B cell (primary cell): ENCODE results near the gene KCTD12. TPM values are rescaled to one million over a fixed set of nuclear protein-coding genes. Genes with fewer than 3 reads are reported as not detected.

Experiments used
- ATAC-seq: fragments of 200-7000 bp; cut with Tn5 transposase; one replicate; pipeline ENCODE4 v1.10.0; 2021; ENCODE audit warnings: low read depth, mild to moderate bottlenecking, moderate number of reproducible peaks, moderate library complexity
- CTCF ChIA-PET: fragments of 350-600 bp; sonication (Branson Sonifier 250); formaldehyde crosslinking; loops from one replicate; lab custom pipeline; 2021; ENCODE audit warnings: antibody characterized with exemption, inconsistent platforms; lab: Charles Lee
- POLR2A ChIA-PET: fragments of 350-600 bp; sonication (Branson Sonifier 250); formaldehyde crosslinking; loops from one replicate; lab custom pipeline; 2021; ENCODE audit warnings: antibody characterized with exemption; lab: Charles Lee
- DNase-seq: peaks from one replicate; pipeline ENCODE4 v3.0.0; 2013
- H2AFZ ChIP-seq: 2 replicates; pipeline ENCODE4 v1.6.1; 2012; ENCODE audit warnings: mild to moderate bottlenecking, low read depth, low read length; ENCODE audit not compliant: insufficient read depth, poor library complexity, severe bottlenecking
- H3K27ac ChIP-seq, 2 donors: 1 replicate in 1 of 2; 2 replicates in 1 of 2; pipeline ENCODE4 v1.5.1; 2012 to 2013; ENCODE audit warnings: low read length in 2 of 2, mild to moderate bottlenecking in 2 of 2, moderate library complexity in 1 of 2
- H3K27me3 ChIP-seq, 4 experiments: fragments of 200-600 bp in 1 of 4; sonication (generic) in 1 of 4; replicated peaks in 1 of 4; 1 replicate in 2 of 4; 2 replicates in 2 of 4; pipeline versions ENCODE4 v1.6.1 to v1.7.0; 2013 to 2016; ENCODE audit warnings: low read length in 3 of 4, mild to moderate bottlenecking in 2 of 4, mixed read lengths in 1 of 4, moderate library complexity in 1 of 4; ENCODE audit not compliant: insufficient read depth in 4 of 4, control insufficient read depth in 3 of 4; ENCODE audit errors: control extremely low read depth in 1 of 4
- H3K36me3 ChIP-seq, 2 experiments: replicated peaks in 1 of 2; 1 replicate in 1 of 2; 2 replicates in 1 of 2; pipeline versions ENCODE4 v1.6.1 to v1.7.1; 2013; ENCODE audit warnings: low read length in 1 of 2; ENCODE audit not compliant: insufficient read depth in 2 of 2, control insufficient read depth in 1 of 2; ENCODE audit errors: control extremely low read depth in 1 of 2, extremely low read depth in 1 of 2
- H3K4me1 ChIP-seq, 2 donors: fragments of 200-600 bp in 1 of 2; sonication (generic) in 1 of 2; 1 replicate in 1 of 2; 2 replicates in 1 of 2; pipeline versions ENCODE4 v1.5.1 to v1.6.1; 2013 to 2017; ENCODE audit warnings: low read length in 2 of 2; ENCODE audit not compliant: control insufficient read depth in 2 of 2, insufficient read depth in 2 of 2
- H3K4me2 ChIP-seq: replicated peaks from 2 replicates; pipeline ENCODE3; 2012; ENCODE audit warnings: mild to moderate bottlenecking, low read depth, low read length; ENCODE audit not compliant: poor library complexity, severe bottlenecking
- H3K4me3 ChIP-seq, 5 experiments: fragments of 200-600 bp in 1 of 5; sonication (generic) in 1 of 5; 1 replicate in 3 of 5; 2 replicates in 2 of 5; pipeline versions ENCODE4 v1.5.1 to v1.7.0; 2011 to 2016; ENCODE audit warnings: low read length in 4 of 5, mild to moderate bottlenecking in 4 of 5, low read depth in 2 of 5, control low read depth in 1 of 5, moderate library complexity in 1 of 5; ENCODE audit not compliant: insufficient read depth in 1 of 5; ENCODE audit errors: control extremely low read depth in 1 of 5, extremely low read depth in 1 of 5
- H3K79me2 ChIP-seq: fragments of 200-600 bp; sonication (generic); one replicate; pipeline ENCODE4 v1.6.0; 2016; ENCODE audit warnings: low read length; ENCODE audit not compliant: control insufficient read depth, insufficient read depth
- H3K9ac ChIP-seq: fragments of 200-600 bp; sonication (generic); 2 replicates; pipeline ENCODE4 v1.6.1; 2017; ENCODE audit warnings: mild to moderate bottlenecking, low read length, moderate library complexity
- H3K9me3 ChIP-seq, 3 donors: one replicate each; pipeline versions ENCODE4 v1.6.1 to v1.7.1; 2013; ENCODE audit warnings: low read length in 2 of 3; ENCODE audit not compliant: control insufficient read depth in 2 of 3, insufficient read depth in 1 of 3; ENCODE audit errors: control extremely low read depth in 1 of 3
- H4K20me1 ChIP-seq: 2 replicates; pipeline ENCODE4 v1.6.0; 2012; ENCODE audit warnings: mild to moderate bottlenecking, low read length; ENCODE audit not compliant: insufficient read depth, control insufficient read depth, poor library complexity, severe bottlenecking
- H3K27ac Mint-ChIP-seq: one replicate; pipeline ENCODE4 v1.8.0; 2021; ENCODE audit warnings: mixed read lengths
- H3K27me3 Mint-ChIP-seq: one replicate; pipeline ENCODE4 v1.8.0; 2021; ENCODE audit warnings: mixed read lengths
- H3K4me1 Mint-ChIP-seq: one replicate; pipeline ENCODE4 v1.8.0; 2021; ENCODE audit warnings: mixed read lengths
- H3K4me3 Mint-ChIP-seq: one replicate; pipeline ENCODE4 v1.8.0; 2021; ENCODE audit warnings: mixed read lengths
- H3K9me3 Mint-ChIP-seq: one replicate; pipeline ENCODE4 v1.8.0; 2022; ENCODE audit warnings: mixed read lengths; ENCODE audit not compliant: insufficient read depth
- CTCF ChIP-seq: fragments of 200-600 bp; IDR thresholded peaks from one replicate; pipeline ENCODE4 v1.8.0; 2022; ENCODE audit warnings: antibody characterized with exemption, mild to moderate bottlenecking
- EZH2 ChIP-seq: IDR thresholded peaks from 2 replicates; pipeline ENCODE4 v1.6.1; 2012; ENCODE audit warnings: borderline replicate concordance, low read depth, mild to moderate bottlenecking, moderate library complexity, low read length; ENCODE audit not compliant: insufficient read depth, poor library complexity, severe bottlenecking
- WGBS: methylation state at CpG from one replicate; pipeline ENCODE4 v1.1.5; 2013; ENCODE audit warnings: missing lambda C conversion rate; ENCODE audit not compliant: insufficient coverage; 5-methylcytosine and 5-hydroxymethylcytosine counted together
- intact Hi-C: fragments of 100-400 bp; cut with micrococcal nuclease; formaldehyde crosslinking; loops from one replicate; pipeline ENCODE4 v1.10.0; 2022
- polyA plus RNA-seq: library from polyadenylated mRNA; depleted of rRNA; stranded (reverse); fragments of >200 nt; gene quantifications from 2 replicates; pipeline ENCODE4 v1.2.3, GENCODE V29; 2012
- total RNA-seq, 2 donors: library from RNA; stranded (reverse); fragments of 120-200 nt in 1 of 2; gene quantifications; 1 replicate in 1 of 2; 2 replicates in 1 of 2; pipeline versions ENCODE4 v1.2.3 to v1.2.4, GENCODE V29; 2013 to 2022

The KCTD12 gene
- total and polyA plus RNA-seq, 2 donors (not counting 1 experiment from before 2014, with no cell fraction given) = 1.8 to 6.2 TPM

GRCh38 chr13:76890021-76890420 is 3.8 kb upstream of the KCTD12 start:
- no peak overlapping the region for H3K27ac ChIP-seq
- H4K20me1 ChIP-seq = no peaks in the 10 kb centered on the region
- H3K27me3 ChIP-seq = peaks cover 0 to 3% (median 0%) of the 10 kb centered on the region in 4 experiments
- Mint-ChIP-seq H3K4me1 (peaks cover 10% of the 10 kb centered on the region), H3K27ac (no peak overlapping the region), H3K27me3 (peaks cover 3% of the 10 kb centered on the region), H3K4me3 (no peak overlapping the region), H3K9me3 (no peaks in the 10 kb centered on the region)
- no peak overlapping the region for H3K9ac ChIP-seq
- no peaks in the 10 kb centered on the region for H3K36me3 ChIP-seq
- ATAC-seq (no peak), DNase-seq (no peak)
- H3K9me3 ChIP-seq = no peaks in the 10 kb centered on the region
- POLR2A ChIA-PET = no interaction called here
- TF ChIP-seq EZH2 = no peak
- no peak for TF ChIP-seq CTCF
- intact Hi-C loops = no loop called here
- H2AFZ ChIP-seq = no peak overlapping the region
- no peak overlapping the region for H3K4me2 ChIP-seq
- CTCF ChIA-PET = interaction anchor here (1.2 kb wide), 1 partner anchor 14 kb away, joined by 5 read pairs; no protein-coding TSS in a partner anchor
- no peak overlapping the region for H3K4me3 ChIP-seq
- WGBS = 80% methylated on average over 1 of the region's 1 CpG
- H3K4me1 ChIP-seq = peaks cover 1 to 10% of the 10 kb centered on the region in 2 donors
- no peaks in the 10 kb centered on the region for H3K79me2 ChIP-seq

DNA sequence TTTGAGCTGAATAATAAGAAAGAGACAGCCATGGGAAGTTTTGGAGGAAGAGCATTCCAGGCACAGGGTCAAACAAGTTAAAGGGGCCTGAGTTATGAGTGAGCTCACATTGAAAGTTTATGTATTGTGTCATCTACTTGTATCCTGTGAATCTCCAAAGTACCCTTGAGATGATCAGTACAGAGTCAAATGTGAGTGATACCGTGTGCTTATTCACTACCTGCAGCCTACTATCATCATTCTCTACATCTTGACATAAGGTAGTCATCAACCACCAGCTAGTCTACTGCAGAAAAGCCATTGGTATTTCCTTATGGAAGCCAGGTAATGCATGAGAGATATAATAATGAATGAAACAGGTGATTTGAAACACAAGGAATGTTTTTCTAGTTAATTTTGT is 3.0 kb upstream of the KCTD12 start:
- no peaks in the 10 kb centered on the region for H3K79me2 ChIP-seq
- CTCF ChIA-PET = interaction anchor here (1.2 to 2.2 kb wide), 2 partner anchors 10 to 15 kb away, joined by 5 to 7 read pairs; no protein-coding TSS in a partner anchor
- no peaks in the 10 kb centered on the region for H3K36me3 ChIP-seq
- Mint-ChIP-seq H3K27me3 (peaks cover 3% of the 10 kb centered on the region), H3K4me1 (peaks cover 17% of the 10 kb centered on the region), H3K27ac (no peak overlapping the region), H3K4me3 (no peak overlapping the region), H3K9me3 (no peaks in the 10 kb centered on the region)
- no peak overlapping the region for H3K4me3 ChIP-seq
- DNase-seq = no peak
- no peak overlapping the region for H2AFZ ChIP-seq
- 80% methylated on average over 1 of the region's 1 CpG for WGBS
- H3K9me3 ChIP-seq = no peaks in the 10 kb centered on the region
- H3K9ac ChIP-seq = no peak overlapping the region
- H3K27me3 ChIP-seq = peaks cover 0 to 3% (median 0%) of the 10 kb centered on the region in 4 experiments
- intact Hi-C loops = loop anchor here (10.0 kb wide), 1 partner anchor 436 kb away; the partner anchor contains the start of gene MYCBP2
- H3K4me1 ChIP-seq = peaks cover 7 to 18% of the 10 kb centered on the region in 2 donors
- no peak for ATAC-seq
- no peak for TF ChIP-seq EZH2
- no peak for TF ChIP-seq CTCF
- H4K20me1 ChIP-seq = no peaks in the 10 kb centered on the region
- no peak overlapping the region for H3K27ac ChIP-seq
- no peak overlapping the region for H3K4me2 ChIP-seq
- POLR2A ChIA-PET = no interaction called here
